WTC11 (cell line): ENCODE results near the gene KRT79.

Experiments used
- AFF4 ChIP-seq: sonication (generic); formaldehyde crosslinking; IDR thresholded peaks from 2 replicates; pipeline ENCODE4 v1.8.1; 2023; ENCODE audit warnings: mild to moderate bottlenecking, missing genetic modification reagents, borderline replicate concordance
- ATF3 ChIP-seq: sonication (generic); formaldehyde crosslinking; conservative IDR thresholded peaks from 2 replicates; pipeline ENCODE4 v1.8.1; 2022; ENCODE audit warnings: mild to moderate bottlenecking, missing genetic modification reagents
- CREM ChIP-seq: sonication (generic); formaldehyde crosslinking; IDR thresholded peaks from 2 replicates; pipeline ENCODE4 v1.8.1; 2022; ENCODE audit warnings: mild to moderate bottlenecking, missing genetic modification reagents, moderate library complexity
- NR3C1 ChIP-seq: sonication (generic); formaldehyde crosslinking; conservative IDR thresholded peaks from 2 replicates; pipeline ENCODE4 v1.8.1; 2023; ENCODE audit warnings: low read depth, mild to moderate bottlenecking, missing genetic modification reagents
- PRDM15 ChIP-seq: sonication (generic); formaldehyde crosslinking; IDR thresholded peaks from 2 replicates; pipeline ENCODE4 v1.8.0; 2022; ENCODE audit warnings: missing genetic modification reagents
- ZNF138 ChIP-seq: sonication (generic); formaldehyde crosslinking; conservative IDR thresholded peaks from 2 replicates; pipeline ENCODE4 v1.8.1; 2022; ENCODE audit warnings: mild to moderate bottlenecking, moderate library complexity, missing genetic modification reagents
- TF ChIP-seq, protein P1 (sequence below): fragments of 200-600 bp; IDR thresholded peaks from 2 replicates; pipeline ENCODE4 v1.8.0; 2022; ENCODE audit warnings: antibody characterized with exemption
- TF ChIP-seq, protein P2 (sequence below): sonication (generic); formaldehyde crosslinking; IDR thresholded peaks from 2 replicates; pipeline ENCODE4 v1.8.1; 2023; ENCODE audit warnings: mild to moderate bottlenecking, missing genetic modification reagents, moderate library complexity

GRCh38 chr12:52821071-52821730 is 12.9 kb downstream of the KRT79 start:
- TF ChIP-seq AFF4 (CRISPR knock-in tag) (no peak), ZNF138 (CRISPR knock-in tag) (no peak), CREM (CRISPR knock-in tag) (no peak), ATF3 (CRISPR knock-in tag) (no peak), PRDM15 (CRISPR knock-in tag) (no peak), NR3C1 (CRISPR knock-in tag) (no peak)
- TF ChIP-seq, protein P1, sequence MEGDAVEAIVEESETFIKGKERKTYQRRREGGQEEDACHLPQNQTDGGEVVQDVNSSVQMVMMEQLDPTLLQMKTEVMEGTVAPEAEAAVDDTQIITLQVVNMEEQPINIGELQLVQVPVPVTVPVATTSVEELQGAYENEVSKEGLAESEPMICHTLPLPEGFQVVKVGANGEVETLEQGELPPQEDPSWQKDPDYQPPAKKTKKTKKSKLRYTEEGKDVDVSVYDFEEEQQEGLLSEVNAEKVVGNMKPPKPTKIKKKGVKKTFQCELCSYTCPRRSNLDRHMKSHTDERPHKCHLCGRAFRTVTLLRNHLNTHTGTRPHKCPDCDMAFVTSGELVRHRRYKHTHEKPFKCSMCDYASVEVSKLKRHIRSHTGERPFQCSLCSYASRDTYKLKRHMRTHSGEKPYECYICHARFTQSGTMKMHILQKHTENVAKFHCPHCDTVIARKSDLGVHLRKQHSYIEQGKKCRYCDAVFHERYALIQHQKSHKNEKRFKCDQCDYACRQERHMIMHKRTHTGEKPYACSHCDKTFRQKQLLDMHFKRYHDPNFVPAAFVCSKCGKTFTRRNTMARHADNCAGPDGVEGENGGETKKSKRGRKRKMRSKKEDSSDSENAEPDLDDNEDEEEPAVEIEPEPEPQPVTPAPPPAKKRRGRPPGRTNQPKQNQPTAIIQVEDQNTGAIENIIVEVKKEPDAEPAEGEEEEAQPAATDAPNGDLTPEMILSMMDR: no peak
- TF ChIP-seq, protein P2, sequence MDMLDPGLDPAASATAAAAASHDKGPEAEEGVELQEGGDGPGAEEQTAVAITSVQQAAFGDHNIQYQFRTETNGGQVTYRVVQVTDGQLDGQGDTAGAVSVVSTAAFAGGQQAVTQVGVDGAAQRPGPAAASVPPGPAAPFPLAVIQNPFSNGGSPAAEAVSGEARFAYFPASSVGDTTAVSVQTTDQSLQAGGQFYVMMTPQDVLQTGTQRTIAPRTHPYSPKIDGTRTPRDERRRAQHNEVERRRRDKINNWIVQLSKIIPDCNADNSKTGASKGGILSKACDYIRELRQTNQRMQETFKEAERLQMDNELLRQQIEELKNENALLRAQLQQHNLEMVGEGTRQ (CRISPR knock-in tag): no peak
